Right cardiac atrium (tissue), 5 donors: ENCODE measurements around the gene SLC5A3. TPM values are rescaled to one million over a fixed set of nuclear protein-coding genes. Genes with fewer than 3 reads are reported as not detected.
A peak's percentile ranks its signal among the peaks of the same experiment; 100 is the strongest.

Source experiments
- ATAC-seq, 2 donors: fragments of 200-7000 bp; cut with Tn5 transposase; one replicate each; pipeline versions ENCODE4 v1.8.0 to v1.9.1; 2020; ENCODE audit warnings: moderate library complexity in 2 of 2, mild to moderate bottlenecking in 1 of 2
- DNase-seq, 3 donors: peaks; one replicate each; pipeline ENCODE4 v3.0.0-alpha.2; 2020
- H3K27ac ChIP-seq: one replicate; pipeline ENCODE4 v1.5.1; 2013; ENCODE audit warnings: mild to moderate bottlenecking, low read length, control low read depth, moderate library complexity
- H3K27me3 ChIP-seq: one replicate; pipeline ENCODE4 v1.6.1; 2013; ENCODE audit not compliant: control insufficient read depth, insufficient read depth
- H3K4me1 ChIP-seq: one replicate; pipeline ENCODE4 v1.6.1; 2013; ENCODE audit warnings: low read length; ENCODE audit not compliant: control insufficient read depth, insufficient read depth
- H3K4me3 ChIP-seq: one replicate; pipeline ENCODE4 v1.5.1; 2013; ENCODE audit warnings: low read length, control low read depth
- H3K9me3 ChIP-seq: one replicate; pipeline ENCODE4 v1.6.1; 2013; ENCODE audit warnings: low read length; ENCODE audit not compliant: control insufficient read depth
- WGBS: extraction: QIAGEN DNeasy Blood & Tissue Kit; methylation state at CpG from one replicate; pipeline ENCODE4 v1.1.7; 2013; 5-methylcytosine and 5-hydroxymethylcytosine counted together
- intact Hi-C, 4 donors: fragments of 100-400 bp; cut with DNase I; formaldehyde crosslinking; loops; one replicate each; pipeline versions ENCODE4 v1.11.0 to v1.14.0; 2022 to 2023
- polyA plus RNA-seq: library from polyadenylated mRNA; stranded (reverse); fragments of 200-250 nt; gene quantifications from one replicate; pipeline ENCODE4 v1.2.3, GENCODE V29; 2013
- total RNA-seq, 4 donors: library from RNA; stranded (reverse); fragmentation: NEBNext Ultra II Directional; extraction: Animal tissue kit (Norgen Biotek cat#: 25700); gene quantifications; one replicate each; pipeline ENCODE4 v1.2.1, GENCODE V29; 2021
- donor health status: healthy with polysubstance abuse.
- donor health status: DM: no; HTN: yes; CAD: no.
- donor health status: DM: no; HTN: no; CAD: no.
- donor health status: DM: no; HTN: yes; CAD: no; lungs with severe emphysema.
- donor health status: DM: yes; HTN: yes; CAD: no.

Gene SLC5A3
- total and polyA plus RNA-seq, 5 donors: 2.2 to 11.7 (median 5.7) TPM

DNA sequence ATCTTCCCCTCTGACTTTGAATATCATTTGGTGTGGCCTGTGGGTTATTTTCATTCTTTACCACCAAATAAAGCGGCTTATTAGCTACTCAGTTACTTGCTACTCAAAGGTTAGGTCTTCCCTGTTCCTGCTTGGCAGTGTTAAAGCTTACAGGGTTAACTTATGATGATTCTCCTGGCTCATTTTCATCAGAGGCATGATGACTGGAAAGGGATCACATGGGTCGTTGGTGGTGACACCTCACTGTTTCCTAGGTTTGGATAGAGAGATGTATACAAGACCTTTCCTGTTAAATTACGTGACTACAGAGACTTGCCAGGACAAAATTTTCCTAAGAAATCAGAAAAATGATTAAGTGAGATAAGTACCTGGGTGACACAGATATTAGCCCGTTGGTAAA is 27.4 kb downstream of the SLC5A3 start:
- ATAC-seq: no peak

DNA sequence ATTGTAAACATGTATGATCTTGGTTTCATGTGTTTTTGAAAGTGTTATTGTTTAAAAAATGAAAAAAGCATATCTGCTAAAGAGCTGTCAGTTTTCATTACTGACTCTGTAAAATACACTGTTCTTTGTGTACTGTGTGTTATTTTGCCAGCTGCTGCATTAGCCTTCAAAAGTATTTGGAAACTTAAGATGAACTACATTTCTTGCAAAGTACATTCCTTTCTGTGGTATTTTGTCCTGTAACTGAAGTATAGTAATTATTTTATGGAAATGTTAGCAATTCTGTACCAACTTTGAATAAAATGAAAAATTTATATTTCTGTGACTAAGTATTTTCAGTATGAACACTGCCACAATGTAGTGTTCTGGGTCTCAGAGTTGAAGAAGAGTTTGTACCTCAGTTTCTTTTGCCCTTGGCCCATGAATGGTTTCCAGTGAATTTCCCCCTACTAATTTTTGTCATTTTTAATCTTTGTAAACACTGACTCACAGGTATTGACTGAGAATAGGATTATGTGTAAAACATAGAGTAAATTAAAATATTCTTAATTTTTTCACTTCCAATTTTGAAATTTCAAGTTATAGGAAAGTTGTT is 32.7 kb downstream of the SLC5A3 start:
- intact Hi-C loops: no loop called here

More for the DNA sequence above, 27.4 kb downstream of the SLC5A3 start:
- Histone ChIP-seq H3K27ac (no peak overlapping the region), H3K4me1 (no peaks in the 10 kb centered on the region), H3K4me3 (no peak overlapping the region), H3K9me3 (no peaks in the 10 kb centered on the region), H3K27me3 (no peaks in the 10 kb centered on the region)
- intact Hi-C loops: no loop called here
- WGBS: 58% methylated on average over 4 of the region's 4 CpGs
- no peak for DNase-seq

DNA sequence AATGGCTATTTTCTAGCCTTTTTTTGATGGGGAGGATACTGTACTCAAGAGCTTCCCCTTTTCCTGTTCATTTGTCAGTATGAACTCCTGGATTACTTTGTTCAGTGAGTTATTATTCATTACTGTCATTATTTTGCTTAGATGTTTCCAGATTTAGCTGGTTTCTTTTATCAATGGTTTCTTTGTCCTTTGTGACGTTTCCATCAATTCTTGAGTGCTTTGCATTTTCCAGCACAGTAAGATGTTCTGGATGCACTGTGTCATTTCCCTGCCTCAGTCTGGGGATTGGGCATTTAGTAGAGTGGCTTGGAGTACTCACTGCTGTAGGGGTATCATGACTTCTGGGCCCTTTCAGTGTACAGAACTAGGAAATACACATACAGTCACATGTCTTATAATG is 34.2 kb downstream of the SLC5A3 start:
- H3K27me3 ChIP-seq: no peaks in the 10 kb centered on the region
- intact Hi-C loops: no loop called here
- WGBS: 69% methylated on average over 1 of the region's 1 CpG
- DNase-seq: no peak
- no peak overlapping the region for H3K4me3 ChIP-seq
- H3K27ac ChIP-seq: no peak overlapping the region
- H3K9me3 ChIP-seq: no peaks in the 10 kb centered on the region
- H3K4me1 ChIP-seq: peaks cover 2% of the 10 kb centered on the region
- ATAC-seq: no peak

More for the DNA sequence above, 32.7 kb downstream of the SLC5A3 start:
- ATAC-seq: no peak
- H3K27me3 ChIP-seq: no peaks in the 10 kb centered on the region
- peaks cover 2% of the 10 kb centered on the region for H3K4me1 ChIP-seq
- H3K27ac ChIP-seq: no peak overlapping the region
- H3K9me3 ChIP-seq: no peaks in the 10 kb centered on the region
- no peak for DNase-seq
- H3K4me3 ChIP-seq: no peak overlapping the region

DNA sequence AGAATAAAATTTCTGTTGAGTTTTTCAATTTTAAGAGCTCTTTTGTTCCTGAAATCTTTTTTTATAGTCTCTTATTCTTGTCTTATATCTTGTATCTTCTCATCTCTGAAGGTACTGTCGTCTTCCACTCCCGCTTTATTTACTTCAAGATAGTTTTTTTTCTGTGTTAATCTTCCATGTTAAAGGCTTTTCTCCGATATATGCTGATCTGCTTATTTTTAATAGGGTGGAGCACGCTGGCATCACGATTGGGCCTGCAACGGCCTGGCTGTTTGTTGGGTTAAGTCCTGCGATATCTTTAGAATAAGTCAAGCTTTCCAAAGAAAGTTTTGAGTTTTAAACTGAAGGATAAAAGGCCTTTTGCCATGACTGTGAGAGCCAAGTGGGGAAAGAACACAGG is 35.7 kb downstream of the SLC5A3 start:
- intact Hi-C loops: no loop called here
- no peaks in the 10 kb centered on the region for H3K27me3 ChIP-seq

DNA sequence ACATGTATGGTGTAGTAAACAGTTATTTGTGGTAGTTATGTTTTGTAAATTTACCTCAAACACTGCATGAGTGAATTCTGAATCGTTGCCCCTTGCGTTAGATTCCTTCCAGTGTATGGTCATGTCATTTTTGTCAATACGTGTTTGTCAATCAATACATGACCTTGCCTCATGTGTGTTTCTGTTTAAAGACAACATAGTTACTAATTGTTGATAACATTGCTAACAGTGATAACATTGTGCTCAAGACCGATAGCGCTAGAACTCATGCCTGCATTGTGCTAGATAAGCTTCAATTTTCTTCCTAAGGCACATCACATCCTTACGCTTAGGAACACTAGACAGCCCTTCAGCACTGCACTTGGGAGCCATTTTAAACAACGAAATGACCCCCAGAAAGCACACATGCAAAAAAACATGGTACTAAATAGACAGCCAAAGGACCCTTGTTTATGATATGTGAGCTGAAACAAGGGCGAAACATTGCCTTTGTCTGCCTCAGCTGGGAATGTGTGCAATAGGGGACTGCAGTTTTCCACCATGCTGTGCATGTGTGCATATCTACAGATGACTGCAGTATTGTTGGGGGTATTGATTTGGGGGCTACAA is 37.3 kb downstream of the SLC5A3 start:
- Histone ChIP-seq H3K9me3 (no peaks in the 10 kb centered on the region), H3K4me3 (no peak overlapping the region), H3K27ac (no peak overlapping the region), H3K27me3 (no peaks in the 10 kb centered on the region), H3K4me1 (peaks cover 7% of the 10 kb centered on the region)
- ATAC-seq: no peak
- intact Hi-C loops: no loop called here
- 84% methylated on average over 8 of the region's 8 CpGs for WGBS
- DNase-seq: no peak

More for the DNA sequence above, 35.7 kb downstream of the SLC5A3 start:
- WGBS: 96% methylated on average over 7 of the region's 7 CpGs
- Histone ChIP-seq H3K4me1 (peaks cover 2% of the 10 kb centered on the region), H3K27ac (no peak overlapping the region), H3K4me3 (no peak overlapping the region), H3K9me3 (no peaks in the 10 kb centered on the region)
- DNase-seq (no peak), ATAC-seq (no peak)

DNA sequence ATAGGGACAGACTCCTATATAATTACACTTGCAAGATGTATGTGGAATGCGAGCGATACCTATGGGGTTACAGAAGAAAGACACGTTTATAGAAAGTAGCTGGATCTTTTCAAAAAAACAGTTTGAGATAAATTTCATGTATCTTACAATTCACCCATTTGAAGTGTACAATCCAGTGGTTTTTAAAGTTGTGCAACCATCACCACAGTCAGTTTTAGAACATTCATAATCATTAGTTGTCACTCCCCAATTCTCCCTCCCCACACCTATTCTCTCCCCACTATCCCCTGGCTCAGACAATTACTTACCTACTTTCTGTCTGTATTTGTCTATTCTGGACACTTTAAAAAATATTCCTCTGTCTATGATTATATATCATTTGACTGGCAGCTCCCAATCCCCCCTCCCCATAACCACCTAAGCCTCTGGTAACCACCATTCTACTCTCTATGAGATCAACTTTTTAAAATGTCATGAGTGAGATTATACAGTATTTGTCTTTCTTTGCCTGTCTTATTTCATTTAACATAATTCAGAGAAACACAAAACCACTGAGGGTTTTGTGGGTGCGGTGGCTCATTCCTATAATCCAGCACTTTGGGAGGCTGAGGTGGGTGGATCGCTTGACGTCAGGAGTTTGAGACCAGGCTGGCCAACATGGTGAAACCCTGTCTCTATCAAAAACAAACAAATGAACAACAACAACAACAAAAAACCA is 39.1 kb downstream of the SLC5A3 start:
- no peak for ATAC-seq
- no peaks in the 10 kb centered on the region for H3K9me3 ChIP-seq
- no peak for DNase-seq
- WGBS: 96% methylated on average over 6 of the region's 6 CpGs
- peaks cover 5% of the 10 kb centered on the region for H3K4me1 ChIP-seq
- intact Hi-C loops: no loop called here
- no peak overlapping the region for H3K4me3 ChIP-seq
- no peak overlapping the region for H3K27ac ChIP-seq
- H3K27me3 ChIP-seq: no peaks in the 10 kb centered on the region

DNA sequence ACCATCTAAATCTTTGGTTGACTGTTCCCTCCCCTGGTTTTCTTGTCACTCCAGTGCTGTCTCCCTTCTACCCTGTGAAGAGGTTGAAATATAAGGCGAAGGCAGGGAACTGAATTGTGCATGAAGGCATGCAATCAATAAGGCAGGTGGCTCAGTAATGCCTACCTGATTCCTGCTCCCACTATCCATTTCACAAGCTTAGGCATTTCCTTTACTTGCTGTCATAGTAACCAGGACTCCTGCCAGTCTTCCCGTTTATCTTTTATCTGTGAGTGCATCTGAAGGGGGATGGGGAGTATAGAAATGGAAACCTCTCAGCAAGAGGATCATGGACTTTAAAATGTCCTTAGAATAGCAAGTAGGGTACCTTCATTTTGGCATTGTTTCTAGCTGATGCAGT is 40.5 kb downstream of the SLC5A3 start:
- ATAC-seq: no peak
- 38% methylated on average over 2 of the region's 2 CpGs for WGBS
- Histone ChIP-seq H3K4me1 (peaks cover 5% of the 10 kb centered on the region), H3K9me3 (no peaks in the 10 kb centered on the region), H3K27me3 (no peaks in the 10 kb centered on the region), H3K4me3 (no peak overlapping the region), H3K27ac (no peak overlapping the region)
- DNase-seq: no peak
- intact Hi-C loops: no loop called here

DNA sequence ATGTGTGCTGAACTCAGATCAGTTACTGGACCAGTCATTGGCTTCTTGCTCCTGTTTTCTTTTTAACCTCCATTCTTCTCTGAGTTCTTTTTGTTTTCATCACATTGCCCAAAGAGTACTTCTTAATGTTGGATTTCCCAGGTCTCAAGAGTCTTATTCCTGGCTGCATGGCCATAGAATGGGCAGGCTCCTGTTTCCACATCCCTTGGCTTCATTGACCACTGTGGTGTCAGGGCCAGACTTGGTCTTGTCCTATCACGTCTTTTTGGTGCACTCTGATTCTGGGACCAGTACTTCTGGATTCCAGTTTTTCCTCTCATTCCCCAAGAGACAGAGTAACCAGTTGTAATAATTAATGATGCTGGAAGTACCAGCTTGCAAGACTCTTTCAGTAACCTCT is 41.8 kb downstream of the SLC5A3 start:
- intact Hi-C loops: no loop called here
- Histone ChIP-seq H3K27me3 (no peaks in the 10 kb centered on the region), H3K4me3 (no peak overlapping the region), H3K9me3 (no peaks in the 10 kb centered on the region), H3K4me1 (peaks cover 5% of the 10 kb centered on the region), H3K27ac (no peak overlapping the region)
- 57% methylated on average over 1 of the region's 1 CpG for WGBS
- DNase-seq (peak in 2 of 3 donors; percentile 44 to 80), ATAC-seq (peak; percentile 69 to 88)

DNA sequence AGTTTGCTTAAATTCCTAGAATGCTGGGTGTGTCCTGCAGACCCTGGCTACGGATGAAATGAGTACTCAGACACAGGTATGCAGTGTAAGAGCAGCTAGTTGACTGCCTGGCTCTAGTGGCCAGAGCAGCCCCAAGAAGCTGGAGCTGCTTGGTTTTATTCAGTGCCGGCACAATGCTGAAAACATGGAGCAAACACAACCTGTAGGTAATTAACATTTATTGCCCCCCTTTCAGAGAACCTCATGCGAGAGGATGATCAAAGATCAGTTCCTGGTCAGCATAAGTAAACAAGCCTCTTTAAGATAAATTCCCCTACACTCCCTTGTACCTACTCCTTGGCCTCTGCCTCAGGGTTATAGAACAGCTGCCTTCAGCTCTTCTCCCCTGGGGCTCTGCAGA is 43.2 kb downstream of the SLC5A3 start:
- DNase-seq (no peak), ATAC-seq (no peak)
- no peaks in the 10 kb centered on the region for H3K27me3 ChIP-seq
- H3K4me3 ChIP-seq: no peak overlapping the region
- H3K4me1 ChIP-seq: peaks cover 5% of the 10 kb centered on the region
- H3K9me3 ChIP-seq: no peaks in the 10 kb centered on the region
- H3K27ac ChIP-seq: no peak overlapping the region
- WGBS: 90% methylated on average over 3 of the region's 3 CpGs
- intact Hi-C loops: no loop called here

DNA sequence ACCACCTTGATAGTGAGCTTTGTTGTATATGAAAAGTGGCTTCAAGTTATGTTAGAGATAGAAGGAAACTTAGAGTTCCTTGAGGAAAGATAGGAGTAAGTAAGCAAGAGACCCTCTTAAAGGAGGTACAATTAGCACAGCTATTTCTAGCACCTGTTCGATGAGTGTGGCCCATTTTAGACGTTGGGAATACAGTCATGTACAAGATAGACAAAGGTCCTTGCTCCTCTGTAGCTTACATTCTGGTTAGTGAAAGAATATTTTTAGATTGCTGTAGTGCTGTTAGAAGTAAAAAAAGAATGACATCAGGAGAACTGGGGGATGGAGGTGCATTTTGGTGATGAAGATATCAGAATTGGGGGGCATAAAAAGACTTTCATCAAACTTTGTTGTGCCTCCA is 47.5 kb downstream of the SLC5A3 start:
- intact Hi-C loops: no loop called here
- peaks cover 6% of the 10 kb centered on the region for H3K4me1 ChIP-seq
- no peaks in the 10 kb centered on the region for H3K9me3 ChIP-seq
- H3K27ac ChIP-seq: no peak overlapping the region
- no peak overlapping the region for H3K4me3 ChIP-seq
- H3K27me3 ChIP-seq: no peaks in the 10 kb centered on the region
- ATAC-seq: no peak
- 71% methylated on average over 2 of the region's 2 CpGs for WGBS
- DNase-seq: no peak

DNA sequence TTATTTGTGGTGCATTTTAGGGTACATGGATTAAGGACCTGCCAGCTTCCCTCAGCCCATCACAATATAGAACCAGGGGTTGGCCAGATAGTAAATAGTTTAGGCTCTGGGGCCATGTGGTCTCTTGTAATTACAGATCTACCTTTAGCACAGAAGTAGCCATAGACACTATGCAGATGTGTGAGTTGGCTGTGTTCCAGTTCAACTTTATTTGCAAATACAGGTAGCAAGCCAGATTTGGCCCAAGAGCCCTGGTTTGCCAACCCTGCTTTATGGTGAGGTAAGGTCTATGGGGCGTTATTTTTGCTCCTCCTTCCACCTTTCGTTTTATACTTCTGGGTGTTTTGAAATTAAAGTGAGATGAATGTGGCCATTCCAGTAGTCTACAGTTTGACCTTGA is 48.7 kb downstream of the SLC5A3 start:
- Histone ChIP-seq H3K9me3 (no peaks in the 10 kb centered on the region), H3K27me3 (no peaks in the 10 kb centered on the region), H3K4me3 (no peak overlapping the region), H3K4me1 (peaks cover 9% of the 10 kb centered on the region), H3K27ac (no peak overlapping the region)
- DNase-seq (no peak), ATAC-seq (no peak)
- 92% methylated on average over 2 of the region's 2 CpGs for WGBS
- intact Hi-C loops: no loop called here
